ENCODE measurements around the gene KLF3. TPM values are rescaled to one million over a fixed set of nuclear protein-coding genes. Genes with fewer than 3 reads are reported as not detected.
"Not testable (repeated sequence)": the region's sequence is repeated elsewhere in the genome, so short reads cannot be mapped to it uniquely, and the experiment has no call there.

KLF3 gene
- total RNA-seq, 1 donor from 2014 or later = 15.9 TPM

DNA sequence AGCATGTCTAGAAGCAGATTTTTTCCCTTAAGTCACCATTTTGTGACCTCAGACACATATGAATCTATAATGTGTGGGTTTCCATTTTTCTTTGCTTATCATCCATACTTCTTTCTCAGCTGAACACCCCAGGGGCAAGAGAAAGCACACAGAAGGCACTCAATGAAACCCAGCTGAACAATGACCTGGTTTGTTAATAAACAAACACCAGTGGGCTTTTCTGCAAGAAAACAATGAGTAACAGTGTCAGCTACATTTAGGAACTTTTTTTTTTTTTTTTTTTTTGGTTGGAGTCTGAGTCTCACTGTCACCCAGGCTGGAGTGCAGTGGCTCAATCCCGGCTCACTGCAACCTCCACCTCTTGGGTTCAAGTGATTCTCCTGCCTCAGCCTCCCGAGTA, 40.7 kb upstream of the KLF3 start:
- Mint-ChIP-seq H3K27me3 (peaks cover 3% of the 10 kb centered on the region), H3K9me3 (no peaks in the 10 kb centered on the region), H3K4me1 (peaks cover 3% of the 10 kb centered on the region), H3K36me3 (ENCODE audit: low read depth) (no peaks in the 10 kb centered on the region), H3K4me3 (no peak overlapping the region), H3K27ac (no peak overlapping the region)
- POLR2A ChIA-PET = interaction anchor here (0.6 kb wide), 1 partner anchor 31 kb away, joined by 3 read pairs; no protein-coding TSS in a partner anchor
- ATAC-seq (ENCODE audit: low read depth) (no peak), DNase-seq (no peak)
- TF ChIP-seq, protein P1, sequence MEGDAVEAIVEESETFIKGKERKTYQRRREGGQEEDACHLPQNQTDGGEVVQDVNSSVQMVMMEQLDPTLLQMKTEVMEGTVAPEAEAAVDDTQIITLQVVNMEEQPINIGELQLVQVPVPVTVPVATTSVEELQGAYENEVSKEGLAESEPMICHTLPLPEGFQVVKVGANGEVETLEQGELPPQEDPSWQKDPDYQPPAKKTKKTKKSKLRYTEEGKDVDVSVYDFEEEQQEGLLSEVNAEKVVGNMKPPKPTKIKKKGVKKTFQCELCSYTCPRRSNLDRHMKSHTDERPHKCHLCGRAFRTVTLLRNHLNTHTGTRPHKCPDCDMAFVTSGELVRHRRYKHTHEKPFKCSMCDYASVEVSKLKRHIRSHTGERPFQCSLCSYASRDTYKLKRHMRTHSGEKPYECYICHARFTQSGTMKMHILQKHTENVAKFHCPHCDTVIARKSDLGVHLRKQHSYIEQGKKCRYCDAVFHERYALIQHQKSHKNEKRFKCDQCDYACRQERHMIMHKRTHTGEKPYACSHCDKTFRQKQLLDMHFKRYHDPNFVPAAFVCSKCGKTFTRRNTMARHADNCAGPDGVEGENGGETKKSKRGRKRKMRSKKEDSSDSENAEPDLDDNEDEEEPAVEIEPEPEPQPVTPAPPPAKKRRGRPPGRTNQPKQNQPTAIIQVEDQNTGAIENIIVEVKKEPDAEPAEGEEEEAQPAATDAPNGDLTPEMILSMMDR (IDR thresholded peaks at IDR 0.05) = no peak
- intact Hi-C loops (cut with micrococcal nuclease) = no loop called here
- CTCF ChIA-PET = no interaction called here

DNA sequence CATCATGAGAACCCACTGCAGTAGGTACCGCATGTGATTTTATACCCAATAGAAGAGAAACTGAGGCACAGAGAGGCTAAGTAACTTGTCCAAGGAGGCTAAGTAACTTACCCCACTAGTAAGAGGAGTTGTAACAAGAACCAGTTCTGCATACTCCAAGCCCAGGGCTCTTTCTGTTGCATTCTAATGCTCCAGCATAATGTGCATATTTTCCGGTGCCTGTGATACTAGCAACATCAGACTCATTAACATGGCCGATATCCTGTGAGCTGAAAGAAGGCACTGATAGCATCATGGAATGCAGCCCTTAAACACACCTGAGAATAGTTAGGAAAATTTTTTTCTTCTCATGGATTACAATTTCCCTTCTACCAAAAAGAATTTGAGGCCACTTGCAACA, 39.7 kb upstream of the KLF3 start:
- POLR2A ChIA-PET = no interaction called here
- no peak for ATAC-seq (ENCODE audit: low read depth)
- H3K9me3 Mint-ChIP-seq = no peaks in the 10 kb centered on the region
- H3K36me3 Mint-ChIP-seq (ENCODE audit: low read depth) = no peaks in the 10 kb centered on the region
- no peak for DNase-seq
- H3K27ac Mint-ChIP-seq = no peak overlapping the region
- H3K4me1 Mint-ChIP-seq = peaks cover 3% of the 10 kb centered on the region
- no peaks in the 10 kb centered on the region for H3K27me3 Mint-ChIP-seq
- no peak overlapping the region for H3K4me3 Mint-ChIP-seq
- TF ChIP-seq, protein P1 (IDR thresholded peaks at IDR 0.05) = no peak
- CTCF ChIA-PET = no interaction called here
- intact Hi-C loops (cut with micrococcal nuclease) = no loop called here

DNA sequence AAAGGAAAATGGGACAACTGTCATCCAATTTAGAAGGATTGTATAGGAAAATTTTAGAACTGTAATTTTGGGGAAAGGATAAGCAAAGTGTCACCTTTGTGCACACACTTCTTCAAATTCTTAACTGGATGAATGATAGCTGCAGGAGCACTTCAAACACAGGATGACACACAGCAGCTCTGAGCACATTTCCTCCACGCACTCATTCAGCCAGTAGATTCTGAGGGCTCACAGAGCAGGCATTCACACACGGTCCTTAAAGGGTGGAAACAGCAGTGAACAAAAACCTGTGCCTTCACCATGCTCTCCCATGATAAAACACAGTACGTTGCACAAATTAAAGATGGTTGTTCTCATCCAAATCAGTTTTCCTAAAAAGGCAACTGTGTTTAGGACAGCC, 38.5 kb upstream of the KLF3 start:
- Mint-ChIP-seq H3K27ac (no peak overlapping the region), H3K36me3 (ENCODE audit: low read depth) (no peaks in the 10 kb centered on the region), H3K9me3 (no peaks in the 10 kb centered on the region), H3K4me3 (no peak overlapping the region), H3K4me1 (peaks cover 3% of the 10 kb centered on the region), H3K27me3 (no peaks in the 10 kb centered on the region)
- ATAC-seq (ENCODE audit: low read depth) = no peak
- TF ChIP-seq, protein P1 (IDR thresholded peaks at IDR 0.05) = no peak
- ChIA-PET CTCF (no interaction called here), POLR2A (no interaction called here)
- intact Hi-C loops (cut with micrococcal nuclease) = no loop called here
- no peak for DNase-seq

DNA sequence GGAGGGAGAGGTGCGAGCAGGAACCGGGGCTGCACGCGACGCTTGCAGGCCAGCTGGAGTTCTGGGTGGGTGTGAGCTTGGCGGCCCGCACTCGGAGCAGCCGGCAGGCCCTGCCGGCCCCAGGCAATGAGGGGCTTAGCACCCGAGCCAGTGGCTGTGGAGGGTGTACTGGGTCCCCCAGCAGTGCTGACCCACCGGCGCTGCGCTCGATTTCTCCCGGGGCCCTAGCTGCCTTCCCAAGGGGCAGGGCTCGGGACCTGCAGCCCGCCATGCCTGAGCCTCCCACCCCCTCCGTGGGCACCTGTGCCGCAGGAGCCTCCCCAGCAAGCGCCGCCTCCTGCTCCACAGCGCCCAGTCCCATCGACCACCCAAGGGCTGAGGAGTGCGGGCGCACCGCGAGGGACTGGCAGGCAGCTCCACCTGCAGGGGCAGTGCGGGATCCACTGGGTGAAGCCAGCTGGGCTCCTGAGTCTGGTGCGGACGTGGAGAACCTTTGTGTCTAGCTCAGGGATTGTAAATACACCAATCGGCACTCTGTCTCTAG, 37.0 kb upstream of the KLF3 start:
- intact Hi-C loops (cut with micrococcal nuclease); POLR2A ChIA-PET; H3K4me3 Mint-ChIP-seq; DNase-seq; ATAC-seq (ENCODE audit: low read depth); H3K4me1 Mint-ChIP-seq; CTCF ChIA-PET; H3K27me3 Mint-ChIP-seq; H3K27ac Mint-ChIP-seq; H3K36me3 Mint-ChIP-seq (ENCODE audit: low read depth); H3K9me3 Mint-ChIP-seq: not testable (repeated sequence)

DNA sequence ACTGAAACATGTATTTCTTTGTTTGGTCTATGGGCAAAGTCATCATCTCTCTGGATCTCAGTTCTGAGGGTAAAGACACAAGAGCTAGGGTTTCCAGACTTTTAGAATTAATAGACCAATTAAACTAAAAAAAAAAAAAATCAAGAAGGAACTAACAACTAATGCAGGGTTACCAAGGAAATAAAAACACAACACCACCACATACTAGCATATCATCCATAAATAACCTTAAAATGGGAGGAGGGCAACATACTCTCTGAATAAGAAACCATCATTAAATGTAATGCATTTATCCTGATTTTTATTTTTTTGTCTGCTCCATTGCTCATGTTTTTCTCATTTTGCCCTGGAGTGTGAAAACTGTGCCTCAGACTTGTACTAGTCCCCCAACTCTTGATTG, 33.5 kb upstream of the KLF3 start:
- H3K36me3 Mint-ChIP-seq (ENCODE audit: low read depth) = no peaks in the 10 kb centered on the region
- H3K4me3 Mint-ChIP-seq = no peak overlapping the region
- no peak for ATAC-seq (ENCODE audit: low read depth)
- ChIA-PET POLR2A (no interaction called here), CTCF (interaction anchor here (1.1 kb wide), 1 partner anchor 45 kb away, joined by 3 read pairs; no protein-coding TSS in a partner anchor)
- no peaks in the 10 kb centered on the region for H3K9me3 Mint-ChIP-seq
- DNase-seq = no peak
- H3K27me3 Mint-ChIP-seq = no peaks in the 10 kb centered on the region
- intact Hi-C loops (cut with micrococcal nuclease) = no loop called here
- peaks cover 3% of the 10 kb centered on the region for H3K4me1 Mint-ChIP-seq
- H3K27ac Mint-ChIP-seq = no peak overlapping the region
- TF ChIP-seq, protein P1 (IDR thresholded peaks at IDR 0.05) = no peak

All from activated B cell treated with CpG ODN at 0.5 μM for 24 hours (primary cell).